ENCODE data around the gene CNTN2.

Gene CNTN2

GRCh38 chr1:205013683-205014367 is 29.2 kb upstream of the CNTN2 start:
- Mint-ChIP-seq H3K36me3 (ENCODE audit: low read depth) (no peaks in the 10 kb centered on the region), H3K27me3 (ENCODE audit: low read depth) (no peaks in the 10 kb centered on the region), H3K4me1 (ENCODE audit: low read depth) (no peaks in the 10 kb centered on the region), H3K27ac (no peak overlapping the region), H3K9me3 (no peaks in the 10 kb centered on the region), H3K4me3 (no peak overlapping the region)

- H3K27me3 Mint-ChIP-seq (ENCODE audit: low read depth): no peaks in the 10 kb centered on the region
- no peak overlapping the region for H3K27ac Mint-ChIP-seq
- H3K4me1 Mint-ChIP-seq (ENCODE audit: low read depth): no peaks in the 10 kb centered on the region
- no peaks in the 10 kb centered on the region for H3K9me3 Mint-ChIP-seq
- H3K36me3 Mint-ChIP-seq (ENCODE audit: low read depth): no peaks in the 10 kb centered on the region
- H3K4me3 Mint-ChIP-seq: no peak overlapping the region
Measured at GRCh38 chr1:205014783-205015182, 28.2 kb upstream of the CNTN2 start.

- H3K4me3 Mint-ChIP-seq: no peak overlapping the region
- no peaks in the 10 kb centered on the region for H3K36me3 Mint-ChIP-seq (ENCODE audit: low read depth)
- H3K4me1 Mint-ChIP-seq (ENCODE audit: low read depth): no peaks in the 10 kb centered on the region
- no peaks in the 10 kb centered on the region for H3K27me3 Mint-ChIP-seq (ENCODE audit: low read depth)
- H3K27ac Mint-ChIP-seq: no peak overlapping the region
- H3K9me3 Mint-ChIP-seq: no peaks in the 10 kb centered on the region
Measured at GRCh38 chr1:205015241-205015640, 27.8 kb upstream of the CNTN2 start.

DNA sequence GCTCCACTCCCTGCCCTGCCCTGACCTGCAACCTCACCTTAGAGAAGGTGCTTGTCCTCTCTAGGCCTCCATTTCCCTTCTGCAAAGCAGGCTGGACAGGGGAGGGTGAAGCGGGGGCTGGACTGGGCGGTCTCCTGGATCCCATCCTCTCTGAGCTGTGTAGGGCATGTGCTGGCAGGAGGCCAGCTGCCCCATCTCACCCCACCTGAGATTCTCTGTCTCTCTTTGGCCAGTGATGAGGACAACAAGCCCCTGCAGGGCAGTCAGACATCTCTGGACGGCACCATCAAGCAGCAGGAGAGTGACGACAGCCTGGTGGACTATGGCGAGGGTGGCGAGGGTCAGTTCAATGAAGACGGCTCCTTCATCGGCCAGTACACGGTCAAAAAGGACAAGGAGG is 26.9 kb upstream of the CNTN2 start:
- no peaks in the 10 kb centered on the region for H3K9me3 Mint-ChIP-seq
- H3K27ac Mint-ChIP-seq: no peak overlapping the region
- no peaks in the 10 kb centered on the region for H3K4me1 Mint-ChIP-seq (ENCODE audit: low read depth)
- no peaks in the 10 kb centered on the region for H3K36me3 Mint-ChIP-seq (ENCODE audit: low read depth)
- H3K4me3 Mint-ChIP-seq: no peak overlapping the region
- H3K27me3 Mint-ChIP-seq (ENCODE audit: low read depth): peaks cover under 1% of the 10 kb centered on the region

DNA sequence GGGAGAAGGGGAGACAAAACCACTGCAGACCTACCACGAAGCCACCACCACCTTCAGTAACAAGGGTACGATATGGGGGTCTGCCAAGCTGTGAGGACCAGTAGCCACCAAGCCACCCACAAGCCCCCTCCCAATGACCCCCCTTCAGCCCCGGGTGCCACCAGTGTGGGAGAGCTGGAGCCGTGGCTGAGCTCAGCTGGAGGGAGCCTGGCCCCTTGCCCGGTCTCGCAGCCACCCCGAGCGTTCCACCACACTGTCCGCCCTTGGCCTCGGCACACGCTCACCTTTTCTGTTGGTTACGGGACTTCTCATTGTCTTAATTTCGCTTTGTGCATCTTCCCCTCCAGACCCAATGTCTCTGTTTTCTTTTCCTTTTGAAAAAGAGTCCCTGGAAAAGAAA is 26.4 kb upstream of the CNTN2 start:
- Mint-ChIP-seq H3K9me3 (no peaks in the 10 kb centered on the region), H3K36me3 (ENCODE audit: low read depth) (no peaks in the 10 kb centered on the region), H3K27ac (no peak overlapping the region), H3K4me1 (ENCODE audit: low read depth) (no peaks in the 10 kb centered on the region), H3K27me3 (ENCODE audit: low read depth) (peaks cover 4% of the 10 kb centered on the region), H3K4me3 (no peak overlapping the region)

DNA sequence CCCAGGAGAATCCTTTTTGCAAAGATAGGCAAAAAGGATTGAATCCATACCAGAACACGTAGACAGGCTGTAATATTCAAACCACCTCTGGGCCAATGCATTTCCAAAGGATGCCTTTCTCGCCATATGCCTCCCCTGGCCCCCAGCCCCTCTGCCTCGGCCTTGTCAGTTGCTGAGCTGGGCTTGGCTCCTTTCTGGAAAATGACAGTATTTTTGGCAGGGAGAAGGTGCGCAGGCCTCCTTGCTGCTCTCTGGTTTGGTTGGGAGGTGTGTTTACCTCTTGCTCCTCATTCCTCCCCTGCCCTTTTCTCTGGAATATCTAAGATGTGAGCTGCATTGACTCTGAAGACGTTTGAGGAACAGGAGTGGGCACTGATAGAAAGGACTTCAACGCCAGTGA is 26.0 kb upstream of the CNTN2 start:
- Mint-ChIP-seq H3K4me3 (no peak overlapping the region), H3K36me3 (ENCODE audit: low read depth) (no peaks in the 10 kb centered on the region), H3K9me3 (no peaks in the 10 kb centered on the region)

DNA sequence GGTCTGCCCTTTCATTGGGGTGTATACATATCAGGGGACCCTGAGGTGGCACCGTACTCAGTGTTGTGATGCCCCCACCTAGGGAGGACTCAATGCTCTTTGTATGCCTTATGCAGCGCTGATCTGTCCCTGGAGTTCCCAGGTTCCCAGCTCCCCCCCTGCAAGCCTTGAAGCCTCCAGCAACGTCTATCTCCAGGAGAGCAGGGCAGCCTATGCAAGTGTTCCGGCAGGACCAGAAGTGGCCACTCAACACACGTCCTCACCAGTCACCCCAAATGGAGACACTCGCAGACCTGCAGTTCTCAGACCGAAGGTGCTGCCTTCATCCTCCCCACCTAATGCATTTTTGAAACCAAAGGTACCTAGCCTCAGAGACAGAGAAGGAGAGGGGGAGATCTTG is 25.2 kb upstream of the CNTN2 start:
- Mint-ChIP-seq H3K9me3 (no peaks in the 10 kb centered on the region), H3K36me3 (ENCODE audit: low read depth) (no peaks in the 10 kb centered on the region), H3K27ac (no peak overlapping the region), H3K4me3 (no peak overlapping the region), H3K4me1 (ENCODE audit: low read depth) (no peaks in the 10 kb centered on the region), H3K27me3 (ENCODE audit: low read depth) (peaks cover 4% of the 10 kb centered on the region)

More for the DNA sequence above, 26.0 kb upstream of the CNTN2 start:
- no peaks in the 10 kb centered on the region for H3K4me1 Mint-ChIP-seq (ENCODE audit: low read depth)
- peaks cover 4% of the 10 kb centered on the region for H3K27me3 Mint-ChIP-seq (ENCODE audit: low read depth)
- H3K27ac Mint-ChIP-seq: no peak overlapping the region

GRCh38 chr1:205018381-205018780 is 24.6 kb upstream of the CNTN2 start:
- Mint-ChIP-seq H3K4me1 (ENCODE audit: low read depth) (no peaks in the 10 kb centered on the region), H3K27ac (no peak overlapping the region)

DNA sequence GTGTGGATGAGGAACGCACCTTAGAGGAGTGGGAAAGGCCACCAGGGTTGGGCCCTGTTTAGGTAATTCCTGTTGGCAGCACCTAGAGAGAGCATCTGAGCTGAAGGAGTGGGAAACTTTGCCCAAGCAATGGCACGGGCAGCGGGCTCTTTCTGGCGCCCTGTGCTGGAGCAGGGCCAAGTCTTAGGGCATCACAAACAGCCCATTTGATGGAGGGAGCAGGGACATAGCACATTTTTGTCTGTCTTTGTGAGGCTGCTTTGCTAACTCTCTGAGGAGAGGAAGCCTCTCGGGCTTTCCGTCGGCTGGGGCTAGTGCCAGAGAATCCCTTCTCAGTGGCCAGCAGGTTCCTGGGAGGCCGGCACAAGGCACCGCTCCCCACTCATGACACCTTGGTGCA is 22.5 kb upstream of the CNTN2 start:
- no peaks in the 10 kb centered on the region for H3K36me3 Mint-ChIP-seq (ENCODE audit: low read depth)
- no peak overlapping the region for H3K27ac Mint-ChIP-seq
- H3K27me3 Mint-ChIP-seq (ENCODE audit: low read depth): peaks cover 4% of the 10 kb centered on the region
- no peaks in the 10 kb centered on the region for H3K9me3 Mint-ChIP-seq
- H3K4me3 Mint-ChIP-seq: no peak overlapping the region
- no peaks in the 10 kb centered on the region for H3K4me1 Mint-ChIP-seq (ENCODE audit: low read depth)

More at GRCh38 chr1:205018381-205018780, 24.6 kb upstream of the CNTN2 start:
- H3K27me3 Mint-ChIP-seq (ENCODE audit: low read depth): peaks cover 4% of the 10 kb centered on the region
- H3K36me3 Mint-ChIP-seq (ENCODE audit: low read depth): no peaks in the 10 kb centered on the region
- no peak overlapping the region for H3K4me3 Mint-ChIP-seq
- no peaks in the 10 kb centered on the region for H3K9me3 Mint-ChIP-seq

- Mint-ChIP-seq H3K9me3 (no peaks in the 10 kb centered on the region), H3K36me3 (ENCODE audit: low read depth) (no peaks in the 10 kb centered on the region), H3K4me3 (no peak overlapping the region), H3K27me3 (ENCODE audit: low read depth) (peaks cover 4% of the 10 kb centered on the region), H3K4me1 (ENCODE audit: low read depth) (no peaks in the 10 kb centered on the region), H3K27ac (no peak overlapping the region)
Measured at GRCh38 chr1:205024679-205025078, 18.3 kb upstream of the CNTN2 start.

DNA sequence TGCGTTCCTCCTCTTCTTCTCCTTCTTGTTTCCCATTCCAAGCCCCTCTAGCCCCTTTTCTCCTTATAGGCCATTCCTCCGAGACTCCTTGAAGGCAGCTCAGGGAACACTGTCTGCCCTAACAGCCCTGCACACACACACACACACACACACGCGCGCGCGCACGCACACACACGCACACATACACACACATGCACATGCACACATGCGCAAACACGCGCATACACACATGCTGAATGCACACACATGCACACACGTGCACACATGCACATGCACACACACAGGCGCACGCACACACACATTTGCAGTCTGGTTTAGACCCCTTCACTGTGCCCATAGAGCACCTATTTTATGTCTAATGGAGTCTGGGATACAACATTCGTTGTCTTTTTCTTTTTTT is 17.8 kb upstream of the CNTN2 start:
- Mint-ChIP-seq H3K4me3 (no peak overlapping the region), H3K36me3 (ENCODE audit: low read depth) (no peaks in the 10 kb centered on the region), H3K27me3 (ENCODE audit: low read depth) (peaks cover 4% of the 10 kb centered on the region), H3K4me1 (ENCODE audit: low read depth) (no peaks in the 10 kb centered on the region), H3K27ac (no peak overlapping the region), H3K9me3 (no peaks in the 10 kb centered on the region)

GRCh38 chr1:205026181-205026580 is 16.8 kb upstream of the CNTN2 start:
- Mint-ChIP-seq H3K36me3 (ENCODE audit: low read depth) (no peaks in the 10 kb centered on the region), H3K27ac (no peak overlapping the region), H3K4me1 (ENCODE audit: low read depth) (no peaks in the 10 kb centered on the region), H3K4me3 (no peak overlapping the region), H3K27me3 (ENCODE audit: low read depth) (peaks cover 2% of the 10 kb centered on the region), H3K9me3 (no peaks in the 10 kb centered on the region)

DNA sequence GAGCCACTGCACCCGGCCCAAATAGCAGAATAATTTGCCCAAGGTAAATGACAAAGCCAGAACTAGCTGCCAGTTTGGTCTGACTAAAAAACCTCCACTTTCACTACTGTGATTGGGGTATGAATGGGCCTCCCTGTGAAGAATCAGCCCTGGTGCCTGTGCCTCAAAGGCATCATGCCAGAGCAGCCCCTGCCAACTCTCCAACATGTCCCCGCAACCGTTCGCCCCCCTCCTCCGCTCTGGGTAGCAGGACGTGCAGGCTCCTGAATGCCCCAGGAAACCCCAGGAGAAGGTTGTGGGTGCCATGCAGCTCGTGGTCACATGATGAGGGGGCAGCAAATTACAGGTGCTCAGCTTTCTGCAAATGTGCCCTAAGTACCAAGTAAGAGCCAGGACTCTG is 14.6 kb upstream of the CNTN2 start:
- Mint-ChIP-seq H3K36me3 (ENCODE audit: low read depth) (no peaks in the 10 kb centered on the region), H3K9me3 (no peaks in the 10 kb centered on the region), H3K4me3 (no peak overlapping the region), H3K27me3 (ENCODE audit: low read depth) (no peaks in the 10 kb centered on the region), H3K4me1 (ENCODE audit: low read depth) (no peaks in the 10 kb centered on the region), H3K27ac (no peak overlapping the region)

DNA sequence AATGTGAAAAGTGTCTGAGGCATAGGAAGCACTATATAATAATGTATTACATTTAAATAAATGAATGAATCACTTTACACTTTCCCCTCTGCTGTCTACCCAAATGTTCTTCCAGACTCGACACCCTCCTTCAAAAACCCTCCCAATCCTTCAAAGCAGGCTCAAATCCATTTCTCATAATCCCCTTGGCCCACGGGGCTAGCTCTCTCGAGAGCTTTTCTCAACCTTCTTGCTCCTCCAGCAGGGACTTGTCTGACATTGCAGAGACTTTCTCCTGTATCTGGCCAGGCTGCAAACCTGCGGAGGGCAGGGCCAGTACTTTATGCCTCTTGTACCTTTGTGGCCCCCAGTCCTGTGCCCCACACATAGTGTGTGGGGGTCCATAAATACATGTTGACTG is 14.1 kb upstream of the CNTN2 start:
- Mint-ChIP-seq H3K36me3 (ENCODE audit: low read depth) (no peaks in the 10 kb centered on the region), H3K27me3 (ENCODE audit: low read depth) (no peaks in the 10 kb centered on the region), H3K27ac (no peak overlapping the region), H3K4me1 (ENCODE audit: low read depth) (no peaks in the 10 kb centered on the region), H3K9me3 (no peaks in the 10 kb centered on the region), H3K4me3 (no peak overlapping the region)

- H3K4me1 Mint-ChIP-seq (ENCODE audit: low read depth): no peaks in the 10 kb centered on the region
- no peaks in the 10 kb centered on the region for H3K9me3 Mint-ChIP-seq
- no peaks in the 10 kb centered on the region for H3K27me3 Mint-ChIP-seq (ENCODE audit: low read depth)
- H3K4me3 Mint-ChIP-seq: no peak overlapping the region
- no peak overlapping the region for H3K27ac Mint-ChIP-seq
- H3K36me3 Mint-ChIP-seq (ENCODE audit: low read depth): no peaks in the 10 kb centered on the region
Measured at GRCh38 chr1:205030241-205030640, 12.8 kb upstream of the CNTN2 start.

DNA sequence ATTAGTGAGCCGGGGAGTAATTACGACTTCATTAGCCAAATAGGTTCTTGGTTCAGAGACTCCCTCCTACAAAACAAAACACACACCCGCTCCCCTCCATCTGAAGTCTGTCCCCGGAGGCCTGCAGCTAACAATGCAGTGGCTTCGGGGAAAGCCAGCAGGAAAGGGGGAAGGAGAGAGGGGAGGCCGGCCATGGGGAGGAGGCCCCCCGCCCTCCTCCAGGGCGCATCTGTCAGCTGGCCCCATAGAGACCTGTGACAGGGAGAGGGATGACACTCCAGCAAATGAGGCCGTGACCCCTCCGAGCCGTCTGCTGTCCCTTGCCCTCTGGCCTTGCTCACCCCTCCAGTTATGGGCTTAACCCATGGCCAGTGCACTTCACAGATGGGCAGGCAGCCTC is 12.1 kb upstream of the CNTN2 start:
- H3K4me1 Mint-ChIP-seq (ENCODE audit: low read depth): no peaks in the 10 kb centered on the region
- H3K27me3 Mint-ChIP-seq (ENCODE audit: low read depth): no peaks in the 10 kb centered on the region
- H3K9me3 Mint-ChIP-seq: no peaks in the 10 kb centered on the region
- no peak overlapping the region for H3K27ac Mint-ChIP-seq
- H3K4me3 Mint-ChIP-seq: no peak overlapping the region
- H3K36me3 Mint-ChIP-seq (ENCODE audit: low read depth): no peaks in the 10 kb centered on the region

Measured in T-helper 1 cell treated with Interleukin-12 subunit alpha and Interleukin-12 subunit beta and Interleukin-4 antibody, amounts not matched to agents 30 μg/mL and 1 μg/mL, for 36 hours (primary cell).